ENCODE measurements around the gene SLC27A6.

SLC27A6 gene

DNA sequence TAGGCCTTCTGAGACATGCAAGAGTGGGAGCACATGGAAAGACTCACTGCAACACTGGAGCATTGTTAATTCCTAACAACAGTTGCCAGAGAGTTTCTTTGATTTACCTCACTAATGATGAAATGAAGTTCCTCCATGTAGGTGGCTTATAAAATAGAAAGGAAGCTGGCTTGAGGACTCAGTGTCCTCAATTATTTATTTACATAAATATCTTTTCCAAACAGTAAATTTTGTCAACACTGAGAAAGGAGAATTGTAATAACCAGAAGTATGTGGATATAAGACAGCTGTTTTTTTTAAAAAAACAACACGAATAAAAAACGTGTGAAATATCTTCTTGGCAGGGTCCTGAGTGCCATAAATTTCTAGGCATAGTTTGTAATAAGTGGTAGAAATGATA is 9.1 kb upstream of the SLC27A6 start:
- Histone ChIP-seq H3K27ac (ENCODE audit: poor library complexity, severe bottlenecking) (no peak overlapping the region), H3K4me1 (ENCODE audit: insufficient read depth, poor library complexity, severe bottlenecking) (no peaks in the 10 kb centered on the region), H3K4me3 (ENCODE audit: severe bottlenecking) (no peak overlapping the region), H3K36me3 (ENCODE audit: low read depth) (no peaks in the 10 kb centered on the region), H3K9me3 (ENCODE audit: severe bottlenecking) (no peaks in the 10 kb centered on the region), H3K27me3 (ENCODE audit: insufficient read depth, poor library complexity, severe bottlenecking) (no peaks in the 10 kb centered on the region)
- TF ChIP-seq, protein P1, sequence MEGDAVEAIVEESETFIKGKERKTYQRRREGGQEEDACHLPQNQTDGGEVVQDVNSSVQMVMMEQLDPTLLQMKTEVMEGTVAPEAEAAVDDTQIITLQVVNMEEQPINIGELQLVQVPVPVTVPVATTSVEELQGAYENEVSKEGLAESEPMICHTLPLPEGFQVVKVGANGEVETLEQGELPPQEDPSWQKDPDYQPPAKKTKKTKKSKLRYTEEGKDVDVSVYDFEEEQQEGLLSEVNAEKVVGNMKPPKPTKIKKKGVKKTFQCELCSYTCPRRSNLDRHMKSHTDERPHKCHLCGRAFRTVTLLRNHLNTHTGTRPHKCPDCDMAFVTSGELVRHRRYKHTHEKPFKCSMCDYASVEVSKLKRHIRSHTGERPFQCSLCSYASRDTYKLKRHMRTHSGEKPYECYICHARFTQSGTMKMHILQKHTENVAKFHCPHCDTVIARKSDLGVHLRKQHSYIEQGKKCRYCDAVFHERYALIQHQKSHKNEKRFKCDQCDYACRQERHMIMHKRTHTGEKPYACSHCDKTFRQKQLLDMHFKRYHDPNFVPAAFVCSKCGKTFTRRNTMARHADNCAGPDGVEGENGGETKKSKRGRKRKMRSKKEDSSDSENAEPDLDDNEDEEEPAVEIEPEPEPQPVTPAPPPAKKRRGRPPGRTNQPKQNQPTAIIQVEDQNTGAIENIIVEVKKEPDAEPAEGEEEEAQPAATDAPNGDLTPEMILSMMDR (IDR thresholded peaks at IDR 0.05; ENCODE audit: poor library complexity, severe bottlenecking), result no peak
- DNase-seq (ENCODE audit: low spot score) (no peak), ATAC-seq (ENCODE audit: low read depth) (no peak)

DNA sequence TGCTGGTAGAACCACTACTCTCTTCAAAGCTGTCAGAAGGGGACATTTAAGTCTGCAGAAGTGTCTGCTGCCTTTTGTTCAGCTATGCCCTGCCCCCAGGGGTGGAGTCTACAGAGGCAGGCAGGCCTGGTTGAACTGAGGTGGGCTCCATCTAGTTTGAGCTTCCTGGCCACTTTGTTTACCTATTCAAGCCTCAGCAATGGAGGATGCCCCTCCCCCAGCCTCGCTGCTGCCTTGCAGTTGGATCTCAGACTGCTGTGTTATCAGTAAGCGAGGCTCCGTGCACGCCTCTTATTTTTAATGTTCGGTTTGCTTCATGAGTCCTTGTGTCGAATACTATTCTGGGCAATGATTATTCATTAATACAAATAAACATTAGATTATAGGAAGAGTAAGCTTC is 3.1 kb upstream of the SLC27A6 start:
- ATAC-seq (ENCODE audit: low read depth), result no peak
- DNase-seq (ENCODE audit: low spot score), result no peak
- no peak overlapping the region for H3K27ac ChIP-seq (ENCODE audit: poor library complexity, severe bottlenecking)
- no peak overlapping the region for H3K4me3 ChIP-seq (ENCODE audit: severe bottlenecking)
- H3K27me3 ChIP-seq (ENCODE audit: insufficient read depth, poor library complexity, severe bottlenecking), result peaks cover 29% of the 10 kb centered on the region
- TF ChIP-seq, protein P1 (IDR thresholded peaks at IDR 0.05; ENCODE audit: poor library complexity, severe bottlenecking), result no peak
- no peaks in the 10 kb centered on the region for H3K36me3 ChIP-seq (ENCODE audit: low read depth)
- no peaks in the 10 kb centered on the region for H3K4me1 ChIP-seq (ENCODE audit: insufficient read depth, poor library complexity, severe bottlenecking)
- no peaks in the 10 kb centered on the region for H3K9me3 ChIP-seq (ENCODE audit: severe bottlenecking)

DNA sequence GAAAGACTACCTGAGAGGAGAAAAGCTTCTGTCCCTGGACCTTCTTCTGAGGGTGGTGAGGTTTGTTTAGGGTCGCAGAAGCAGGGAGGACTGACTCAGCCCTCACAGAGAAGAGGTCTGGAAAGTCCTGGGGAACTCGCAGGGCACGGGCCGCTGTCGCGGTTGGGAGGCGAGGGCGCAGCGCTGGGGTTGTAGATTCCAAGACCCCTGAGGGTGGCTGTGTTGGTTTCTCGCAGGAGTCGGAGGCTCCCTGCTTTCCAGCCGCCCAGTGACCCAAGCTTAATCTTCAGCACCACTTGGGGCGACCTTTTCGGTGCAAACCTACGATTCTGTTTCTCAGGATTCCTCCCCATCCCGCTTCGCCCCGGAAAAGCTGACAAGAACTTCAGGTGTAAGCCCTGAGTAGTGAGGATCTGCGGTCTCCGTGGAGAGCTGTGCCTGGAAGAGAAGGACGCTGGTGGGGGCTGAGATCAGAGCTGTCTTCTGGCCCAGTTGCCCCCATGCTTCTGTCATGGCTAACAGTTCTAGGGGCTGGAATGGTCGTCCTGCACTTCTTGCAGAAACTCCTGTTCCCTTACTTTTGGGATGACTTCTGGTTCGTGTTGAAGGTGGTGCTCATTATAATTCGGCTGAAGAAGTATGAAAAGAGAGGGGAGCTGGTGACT is 482 bp downstream of the SLC27A6 start:
- H3K27ac ChIP-seq (ENCODE audit: poor library complexity, severe bottlenecking), result no peak overlapping the region
- TF ChIP-seq, protein P1 (IDR thresholded peaks at IDR 0.05; ENCODE audit: poor library complexity, severe bottlenecking), result no peak
- H3K36me3 ChIP-seq (ENCODE audit: low read depth), result no peaks in the 10 kb centered on the region
- DNase-seq (ENCODE audit: low spot score) (no peak), ATAC-seq (ENCODE audit: low read depth) (peak; percentile 17; the same call in 1 of the 3 replicates)
- no peaks in the 10 kb centered on the region for H3K9me3 ChIP-seq (ENCODE audit: severe bottlenecking)
- H3K4me1 ChIP-seq (ENCODE audit: insufficient read depth, poor library complexity, severe bottlenecking), result no peaks in the 10 kb centered on the region
- peaks cover 29% of the 10 kb centered on the region for H3K27me3 ChIP-seq (ENCODE audit: insufficient read depth, poor library complexity, severe bottlenecking)
- H3K4me3 ChIP-seq (ENCODE audit: severe bottlenecking), result peak overlapping the region; percentile 23

DNA sequence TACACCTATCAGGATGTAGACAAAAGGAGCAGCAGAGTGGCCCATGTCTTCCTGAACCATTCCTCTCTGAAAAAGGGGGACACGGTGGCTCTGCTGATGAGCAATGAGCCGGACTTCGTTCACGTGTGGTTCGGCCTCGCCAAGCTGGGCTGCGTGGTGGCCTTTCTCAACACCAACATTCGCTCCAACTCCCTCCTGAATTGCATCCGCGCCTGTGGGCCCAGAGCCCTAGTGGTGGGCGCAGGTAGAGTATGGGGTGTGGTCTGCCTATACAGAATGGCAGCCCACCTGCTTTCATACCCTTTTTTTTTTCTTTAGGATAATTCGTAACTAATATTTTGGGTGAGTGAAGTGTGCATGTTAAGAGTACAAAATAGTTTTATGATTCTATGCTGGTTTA is 1.1 kb downstream of the SLC27A6 start:
- no peak overlapping the region for H3K27ac ChIP-seq (ENCODE audit: poor library complexity, severe bottlenecking)
- no peak for DNase-seq (ENCODE audit: low spot score)
- no peak for ATAC-seq (ENCODE audit: low read depth)
- H3K4me1 ChIP-seq (ENCODE audit: insufficient read depth, poor library complexity, severe bottlenecking), result no peaks in the 10 kb centered on the region
- peaks cover 29% of the 10 kb centered on the region for H3K27me3 ChIP-seq (ENCODE audit: insufficient read depth, poor library complexity, severe bottlenecking)
- no peaks in the 10 kb centered on the region for H3K9me3 ChIP-seq (ENCODE audit: severe bottlenecking)
- TF ChIP-seq, protein P1 (IDR thresholded peaks at IDR 0.05; ENCODE audit: poor library complexity, severe bottlenecking), result no peak
- no peak overlapping the region for H3K4me3 ChIP-seq (ENCODE audit: severe bottlenecking)
- no peaks in the 10 kb centered on the region for H3K36me3 ChIP-seq (ENCODE audit: low read depth)

DNA sequence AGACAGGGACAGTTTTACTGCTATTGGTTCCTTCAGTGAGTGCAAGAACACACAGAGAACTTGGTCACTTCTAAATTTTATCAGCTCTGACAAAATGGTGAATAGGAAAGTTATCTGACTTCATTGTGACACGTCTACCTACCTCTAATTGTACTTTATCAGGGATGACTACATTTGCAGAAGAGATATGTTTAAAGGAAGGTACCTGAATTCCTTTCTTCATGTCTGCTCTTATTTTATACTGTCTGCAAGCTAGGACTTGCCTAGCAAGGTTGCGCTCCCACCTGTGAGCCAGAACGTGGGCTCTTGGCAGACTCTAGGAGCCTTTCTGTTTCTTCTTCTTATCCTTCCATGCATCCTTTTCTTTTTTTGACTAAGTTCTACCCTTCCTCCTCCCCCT is 1.6 kb downstream of the SLC27A6 start:
- Histone ChIP-seq H3K9me3 (ENCODE audit: severe bottlenecking) (no peaks in the 10 kb centered on the region), H3K4me1 (ENCODE audit: insufficient read depth, poor library complexity, severe bottlenecking) (no peaks in the 10 kb centered on the region), H3K4me3 (ENCODE audit: severe bottlenecking) (no peak overlapping the region), H3K27ac (ENCODE audit: poor library complexity, severe bottlenecking) (no peak overlapping the region), H3K36me3 (ENCODE audit: low read depth) (no peaks in the 10 kb centered on the region), H3K27me3 (ENCODE audit: insufficient read depth, poor library complexity, severe bottlenecking) (peaks cover 29% of the 10 kb centered on the region)
- DNase-seq (ENCODE audit: low spot score) (no peak), ATAC-seq (ENCODE audit: low read depth) (no peak)
- TF ChIP-seq, protein P1 (IDR thresholded peaks at IDR 0.05; ENCODE audit: poor library complexity, severe bottlenecking), result no peak
